IMR-90 (cell line): ENCODE measurements around the gene DYNC2H1. TPM values are rescaled to one million over a fixed set of nuclear protein-coding genes. Genes with fewer than 3 reads are reported as not detected.

Source experiments
- ATAC-seq: fragments of 200-7000 bp; cut with Tn5 transposase; 2 replicates; pipeline ENCODE4 v1.9.1; 2020; ENCODE audit warnings: low read depth, mild to moderate bottlenecking, moderate library complexity
- BruUV-seq: library from RNA; stranded (reverse); fragments of 400-500 nt; replicated peaks from 2 replicates; lab custom pipeline; 2021; lab: Mats Ljungman, UMichigan
- CTCF ChIA-PET: fragments of 300-600 bp; formaldehyde crosslinking; extraction: SDS; loops from one replicate; lab custom pipeline; 2021; ENCODE audit warnings: antibody characterized with exemption; lab: Yijun Ruan, JAX
- POLR2A ChIA-PET: fragments of 300-600 bp; sonication (Branson Sonifier 250); formaldehyde crosslinking; loops from one replicate; lab custom pipeline; 2022; ENCODE audit warnings: antibody characterized with exemption; ENCODE audit not compliant: unreplicated experiment; lab: Charles Lee
- DNase-seq: peaks from one replicate; pipeline ENCODE4 v3.0.0; 2013
- H2AFZ ChIP-seq: replicated peaks from 2 replicates; pipeline ENCODE3; 2013; ENCODE audit warnings: low read length, mild to moderate bottlenecking; ENCODE audit not compliant: poor library complexity
- H2AK5ac ChIP-seq: 2 replicates; pipeline ENCODE4 v1.6.1; 2013; ENCODE audit warnings: low read depth, low read length, inconsistent platforms
- H2AK9ac ChIP-seq: replicated peaks from 2 replicates; pipeline ENCODE3; 2013; ENCODE audit warnings: mild to moderate bottlenecking, low read depth, low read length, moderate library complexity; ENCODE audit not compliant: poor library complexity
- H2BK120ac ChIP-seq: 2 replicates; pipeline ENCODE4 v1.6.1; 2013; ENCODE audit warnings: low read depth, low read length, inconsistent platforms
- H2BK15ac ChIP-seq: 3 replicates; pipeline ENCODE4 v1.6.1; 2013; ENCODE audit warnings: low read depth, low read length, inconsistent platforms
- H2BK20ac ChIP-seq: 2 replicates; pipeline ENCODE4 v1.6.1; 2013; ENCODE audit warnings: low read depth, mild to moderate bottlenecking, inconsistent platforms, low read length, moderate library complexity
- H2BK5ac ChIP-seq: 2 replicates; pipeline ENCODE4 v1.6.1; 2013; ENCODE audit warnings: mild to moderate bottlenecking, low read depth, low read length, inconsistent platforms; ENCODE audit not compliant: poor library complexity, severe bottlenecking
- H3K14ac ChIP-seq: replicated peaks from 2 replicates; pipeline ENCODE4 v1.6.1; 2013; ENCODE audit warnings: low read depth, low read length, inconsistent platforms
- H3K18ac ChIP-seq: 2 replicates; pipeline ENCODE4 v1.6.1; 2013; ENCODE audit warnings: low read depth, low read length, control low read depth
- H3K23ac ChIP-seq: 2 replicates; pipeline ENCODE4 v1.6.1; 2013; ENCODE audit warnings: low read depth, low read length, inconsistent platforms
- H3K27ac ChIP-seq: 2 replicates; pipeline ENCODE4 v1.5.1; 2013; ENCODE audit warnings: mild to moderate bottlenecking, control low read depth, low read length; ENCODE audit not compliant: insufficient read depth
- H3K27me3 ChIP-seq: 2 replicates; pipeline ENCODE4 v1.6.1; 2013; ENCODE audit warnings: low read length; ENCODE audit not compliant: control insufficient read depth, insufficient read depth
- H3K36me3 ChIP-seq: 2 replicates; pipeline ENCODE4 v1.6.1; 2013; ENCODE audit warnings: low read length, mixed read lengths; ENCODE audit not compliant: control insufficient read depth, insufficient read depth
- H3K4ac ChIP-seq: 2 replicates; pipeline ENCODE4 v1.6.1; 2013; ENCODE audit warnings: low read depth, low read length, inconsistent platforms
- H3K4me1 ChIP-seq: 2 replicates; pipeline ENCODE4 v1.6.1; 2013; ENCODE audit warnings: low read length, mixed read lengths; ENCODE audit not compliant: control insufficient read depth, insufficient read depth
- H3K4me2 ChIP-seq: 2 replicates; pipeline ENCODE4 v1.6.1; 2013; ENCODE audit warnings: low read depth, mild to moderate bottlenecking, control low read depth, low read length, moderate library complexity
- H3K4me3 ChIP-seq: 2 replicates; pipeline ENCODE4 v1.5.1; 2013; ENCODE audit warnings: low read depth, mild to moderate bottlenecking, control low read depth, low read length, moderate library complexity; ENCODE audit not compliant: insufficient read depth
- H3K56ac ChIP-seq: 2 replicates; pipeline ENCODE4 v1.6.1; 2013; ENCODE audit warnings: low read length, inconsistent platforms; ENCODE audit not compliant: insufficient read depth; ENCODE audit errors: extremely low read depth
- H3K79me1 ChIP-seq, 2 experiments: 2 replicates each; pipeline ENCODE4 v1.6.1; 2013; ENCODE audit warnings: low read length in 2 of 2, inconsistent platforms in 1 of 2, low read depth in 1 of 2
- H3K9ac ChIP-seq: 2 replicates; pipeline ENCODE4 v1.6.1; 2013; ENCODE audit warnings: low read depth, low read length, control low read depth
- H3K9me1 ChIP-seq: 2 replicates; pipeline ENCODE4 v1.6.1; 2013; ENCODE audit warnings: low read length, inconsistent platforms; ENCODE audit not compliant: insufficient read depth
- H3K9me3 ChIP-seq: 2 replicates; pipeline ENCODE4 v1.6.1; 2013; ENCODE audit warnings: low read length; ENCODE audit not compliant: control insufficient read depth, insufficient read depth
- H4K20me1 ChIP-seq: 2 replicates; pipeline ENCODE4 v1.6.1; 2013; ENCODE audit warnings: low read length, inconsistent platforms; ENCODE audit not compliant: insufficient read depth
- H4K5ac ChIP-seq: 2 replicates; pipeline ENCODE4 v1.6.1; 2013; ENCODE audit warnings: mild to moderate bottlenecking, low read depth, low read length, control low read depth
- H4K8ac ChIP-seq, 2 experiments: 2 replicates each; pipeline ENCODE4 v1.6.1; 2013; ENCODE audit warnings: low read depth in 2 of 2, low read length in 2 of 2, control low read depth in 1 of 2, inconsistent platforms in 1 of 2
- H4K91ac ChIP-seq: 2 replicates; pipeline ENCODE4 v1.6.1; 2013; ENCODE audit warnings: low read depth, low read length, inconsistent platforms; ENCODE audit not compliant: insufficient read depth
- BHLHE40 ChIP-seq: fragments of 150-350 bp; IDR thresholded peaks from 2 replicates; pipeline ENCODE4 v1.6.1; 2016; ENCODE audit warnings: mild to moderate bottlenecking, low read depth, low read length
- CEBPB ChIP-seq: IDR thresholded peaks from 2 replicates; pipeline ENCODE4 v1.6.1; 2012; ENCODE audit warnings: low read depth, low read length, improper control_type of control experiment
- CHD1 ChIP-seq: IDR thresholded peaks from 2 replicates; pipeline ENCODE4 v1.6.1; 2012; ENCODE audit warnings: low read depth, low read length, improper control_type of control experiment
- FOS ChIP-seq: fragments of 150-350 bp; IDR thresholded peaks from 2 replicates; pipeline ENCODE4 v1.6.1; 2016; ENCODE audit warnings: low read depth, low read length
- MAFK ChIP-seq: IDR thresholded peaks from 2 replicates; pipeline ENCODE4 v1.6.1; 2012; ENCODE audit warnings: low read depth, low read length, improper control_type of control experiment
- MAZ ChIP-seq: IDR thresholded peaks from 2 replicates; pipeline ENCODE4 v1.6.1; 2012; ENCODE audit warnings: low read depth, mild to moderate bottlenecking, low read length, improper control_type of control experiment, moderate library complexity, borderline replicate concordance
- MXI1 ChIP-seq: IDR thresholded peaks from 2 replicates; pipeline ENCODE4 v1.6.1; 2012; ENCODE audit warnings: low read depth, mild to moderate bottlenecking, low read length, moderate library complexity, borderline replicate concordance
- NFE2L2 ChIP-seq: fragments of 150-350 bp; IDR thresholded peaks from 2 replicates; pipeline ENCODE4 v1.6.1; 2016; ENCODE audit warnings: low read depth, mild to moderate bottlenecking, low read length
- POLR2A ChIP-seq: IDR thresholded peaks from 2 replicates; pipeline ENCODE4 v1.6.1; 2012; ENCODE audit warnings: mild to moderate bottlenecking, low read depth, low read length
- RAD21 ChIP-seq: IDR thresholded peaks from 2 replicates; pipeline ENCODE4 v1.6.1; 2012; ENCODE audit warnings: low read length, improper control_type of control experiment
- RCOR1 ChIP-seq: IDR thresholded peaks from 2 replicates; pipeline ENCODE4 v1.6.1; 2012; ENCODE audit warnings: mild to moderate bottlenecking, low read length, improper control_type of control experiment; ENCODE audit not compliant: insufficient replicate concordance
- RFX5 ChIP-seq: IDR thresholded peaks from 2 replicates; pipeline ENCODE4 v1.8.0; 2012; ENCODE audit warnings: low read depth, mild to moderate bottlenecking, low read length, moderate library complexity
- SMC3 ChIP-seq: fragments of 150-350 bp; IDR thresholded peaks from 2 replicates; pipeline ENCODE4 v1.6.1; 2016; ENCODE audit warnings: low read depth, mild to moderate bottlenecking, antibody characterized with exemption, low read length, moderate library complexity
- USF2 ChIP-seq: fragments of 150-350 bp; IDR thresholded peaks from 2 replicates; pipeline ENCODE4 v1.6.1; 2017; ENCODE audit warnings: mild to moderate bottlenecking, antibody characterized with exemption, low read length, low read depth
- WGBS, 2 experiments: methylation state at CpG; one replicate each; pipeline versions ENCODE4 v1.1.5 to v1.1.7; 2013; ENCODE audit warnings: missing lambda C conversion rate in 2 of 2; ENCODE audit not compliant: insufficient read length in 1 of 2; ENCODE audit errors: extremely low coverage in 2 of 2; 5-methylcytosine and 5-hydroxymethylcytosine counted together
- dilution Hi-C: fragments of 300-500 bp; cut with HindIII; formaldehyde crosslinking; loops from one replicate; pipeline ENCODE4 v1.14.3; 2018; ENCODE audit warnings: low sequenced_read_pairs; ENCODE audit not compliant: unreplicated experiment
- in situ Hi-C: fragments of 300-500 bp; cut with MboI; formaldehyde crosslinking; loops from 3 replicates; pipeline ENCODE4 v1.14.3; 2019; ENCODE audit warnings: low sequenced_read_pairs, inconsistent platforms, mixed read lengths
- intact Hi-C: fragments of 100-400 bp; cut with micrococcal nuclease; formaldehyde crosslinking; loops from 2 replicates; pipeline ENCODE4 v1.10.0; 2022
- polyA plus RNA-seq, 3 experiments: library from polyadenylated mRNA; depleted of rRNA; stranded (reverse); fragments of >200 nt; gene quantifications; 2 replicates each; pipeline ENCODE4 v1.2.3, GENCODE V29; 2012; ENCODE audit warnings: low replicate concordance in 1 of 3
- total RNA-seq: library from RNA; depleted of rRNA; stranded (reverse); fragments of >200 nt; gene quantifications from 2 replicates; pipeline ENCODE4 v1.2.3, GENCODE V29; 2012
- TF ChIP-seq, protein P1 (sequence below): conservative IDR thresholded peaks from 2 replicates; pipeline ENCODE4 v1.5.1; 2012; ENCODE audit warnings: mild to moderate bottlenecking, low read depth, low read length, improper control_type of control experiment
- TF ChIP-seq, protein P2 (sequence below): fragments of 150-350 bp; IDR thresholded peaks from 2 replicates; pipeline ENCODE4 v1.6.1; 2016; ENCODE audit warnings: low read depth, mild to moderate bottlenecking, low read length, moderate library complexity, borderline replicate concordance

The DYNC2H1 gene
- total and polyA plus RNA-seq, 2 of the 4 experiments (the other 2 are of a cell fraction) = 5.7 to 21.0 TPM

- peak; percentile 63 for DNase-seq
- Histone ChIP-seq H3K27ac (no peak overlapping the region), H3K4me1 (peaks cover 2% of the 10 kb centered on the region; the same call in 1 of the 2 replicates), H4K91ac (no peak overlapping the region), H2BK5ac (no peak overlapping the region), H3K27me3 (no peaks in the 10 kb centered on the region), H3K9ac (no peak overlapping the region), H3K18ac (no peak overlapping the region), H2AK9ac (no peak overlapping the region), H3K23ac (no peak overlapping the region), H3K56ac (no peak overlapping the region), H2BK120ac (no peak overlapping the region), H2AK5ac (no peak overlapping the region), H3K4me2 (no peak overlapping the region), H3K36me3 (peaks cover 6% of the 10 kb centered on the region), H3K9me3 (no peaks in the 10 kb centered on the region), H2AFZ (no peak overlapping the region), H3K9me1 (no peaks in the 10 kb centered on the region), H4K5ac (no peak overlapping the region), H3K4ac (no peak overlapping the region), H4K8ac (no peak overlapping the region), H2BK15ac (no peak overlapping the region), H3K14ac (no peak overlapping the region), H2BK20ac (no peak overlapping the region), H4K20me1 (no peaks in the 10 kb centered on the region), H3K4me3 (no peak overlapping the region), H3K79me1 (no peaks in the 10 kb centered on the region)
- ATAC-seq = peak; percentile 60
- dilution Hi-C loops (no loop called here), in situ Hi-C loops (no loop called here), intact Hi-C loops (loop anchor here (1.0 to 5.0 kb wide), 3 partner anchors 125 to 399 kb away; no protein-coding TSS in a partner anchor)
- CTCF ChIA-PET = interaction anchor here (0.5 to 1.6 kb wide), 8 partner anchors 9 to 665 kb away, joined by 3 to 5 read pairs (median 3); no protein-coding TSS in a partner anchor
- TF ChIP-seq SMC3 (peak; percentile 75), RCOR1 (no peak), CEBPB (no peak), RAD21 (peak; percentile 74), FOS (no peak), CHD1 (no peak), RFX5 (no peak), POLR2A (no peak), BHLHE40 (no peak), NFE2L2 (no peak), MAZ (no peak), USF2 (no peak), MAFK (no peak), MXI1 (no peak)
- TF ChIP-seq, protein P1, sequence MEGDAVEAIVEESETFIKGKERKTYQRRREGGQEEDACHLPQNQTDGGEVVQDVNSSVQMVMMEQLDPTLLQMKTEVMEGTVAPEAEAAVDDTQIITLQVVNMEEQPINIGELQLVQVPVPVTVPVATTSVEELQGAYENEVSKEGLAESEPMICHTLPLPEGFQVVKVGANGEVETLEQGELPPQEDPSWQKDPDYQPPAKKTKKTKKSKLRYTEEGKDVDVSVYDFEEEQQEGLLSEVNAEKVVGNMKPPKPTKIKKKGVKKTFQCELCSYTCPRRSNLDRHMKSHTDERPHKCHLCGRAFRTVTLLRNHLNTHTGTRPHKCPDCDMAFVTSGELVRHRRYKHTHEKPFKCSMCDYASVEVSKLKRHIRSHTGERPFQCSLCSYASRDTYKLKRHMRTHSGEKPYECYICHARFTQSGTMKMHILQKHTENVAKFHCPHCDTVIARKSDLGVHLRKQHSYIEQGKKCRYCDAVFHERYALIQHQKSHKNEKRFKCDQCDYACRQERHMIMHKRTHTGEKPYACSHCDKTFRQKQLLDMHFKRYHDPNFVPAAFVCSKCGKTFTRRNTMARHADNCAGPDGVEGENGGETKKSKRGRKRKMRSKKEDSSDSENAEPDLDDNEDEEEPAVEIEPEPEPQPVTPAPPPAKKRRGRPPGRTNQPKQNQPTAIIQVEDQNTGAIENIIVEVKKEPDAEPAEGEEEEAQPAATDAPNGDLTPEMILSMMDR = peak; percentile 79
- TF ChIP-seq, protein P2, sequence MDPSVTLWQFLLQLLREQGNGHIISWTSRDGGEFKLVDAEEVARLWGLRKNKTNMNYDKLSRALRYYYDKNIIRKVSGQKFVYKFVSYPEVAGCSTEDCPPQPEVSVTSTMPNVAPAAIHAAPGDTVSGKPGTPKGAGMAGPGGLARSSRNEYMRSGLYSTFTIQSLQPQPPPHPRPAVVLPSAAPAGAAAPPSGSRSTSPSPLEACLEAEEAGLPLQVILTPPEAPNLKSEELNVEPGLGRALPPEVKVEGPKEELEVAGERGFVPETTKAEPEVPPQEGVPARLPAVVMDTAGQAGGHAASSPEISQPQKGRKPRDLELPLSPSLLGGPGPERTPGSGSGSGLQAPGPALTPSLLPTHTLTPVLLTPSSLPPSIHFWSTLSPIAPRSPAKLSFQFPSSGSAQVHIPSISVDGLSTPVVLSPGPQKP = no peak
- POLR2A ChIA-PET = no interaction called here
- WGBS, 2 experiments = no CpG with 5 or more reads among the region's 3 CpGs
- BruUV-seq = no TSS peak
Measured at GRCh38 chr11:103202048-103202651, 92.9 kb downstream of the DYNC2H1 start.
